H9 (cell line): ENCODE results near the gene ZFAND3. TPM values are rescaled to one million over a fixed set of nuclear protein-coding genes. Genes with fewer than 3 reads are reported as not detected.

Experiments
- DNase-seq: peaks from one replicate; pipeline ENCODE4 v3.0.0-alpha.2; 2017
- H2AFZ ChIP-seq: one replicate; pipeline ENCODE4 v1.6.1; 2013; ENCODE audit warnings: mild to moderate bottlenecking, low read length, control low read depth, moderate library complexity
- H2AK5ac ChIP-seq: 2 replicates; pipeline ENCODE4 v1.6.1; 2013; ENCODE audit warnings: low read length, control low read depth, mixed read lengths; ENCODE audit not compliant: insufficient read length
- H2BK120ac ChIP-seq: one replicate; pipeline ENCODE4 v1.6.1; 2013; ENCODE audit warnings: low read depth, mild to moderate bottlenecking, low read length, control low read depth, inconsistent platforms; ENCODE audit not compliant: poor library complexity, severe bottlenecking
- H2BK12ac ChIP-seq: 2 replicates; pipeline ENCODE4 v1.6.1; 2013; ENCODE audit warnings: low read length, control low read depth, mixed read lengths, low read depth; ENCODE audit not compliant: insufficient read length
- H2BK15ac ChIP-seq: 2 replicates; pipeline ENCODE4 v1.6.1; 2013; ENCODE audit warnings: low read depth, low read length, control low read depth
- H2BK20ac ChIP-seq: one replicate; pipeline ENCODE4 v1.6.1; 2013; ENCODE audit warnings: low read depth, mild to moderate bottlenecking, low read length, control low read depth, inconsistent platforms; ENCODE audit not compliant: poor library complexity, severe bottlenecking
- H2BK5ac ChIP-seq: 2 replicates; pipeline ENCODE4 v1.6.1; 2013; ENCODE audit warnings: low read length, control low read depth, mixed read lengths; ENCODE audit not compliant: insufficient read length
- H3K14ac ChIP-seq: 2 replicates; pipeline ENCODE4 v1.6.1; 2013; ENCODE audit warnings: low read length, control low read depth; ENCODE audit not compliant: insufficient read depth
- H3K18ac ChIP-seq: 2 replicates; pipeline ENCODE4 v1.6.1; 2013; ENCODE audit warnings: low read depth, mild to moderate bottlenecking, mixed read lengths, low read length, control low read depth; ENCODE audit not compliant: insufficient read length
- H3K23ac ChIP-seq: 2 replicates; pipeline ENCODE4 v1.6.1; 2013; ENCODE audit warnings: low read length, control low read depth, mixed read lengths, low read depth; ENCODE audit not compliant: insufficient read length
- H3K23me2 ChIP-seq: 2 replicates; pipeline ENCODE4 v1.6.1; 2013; ENCODE audit warnings: low read depth, mild to moderate bottlenecking, mixed read lengths, low read length, control low read depth; ENCODE audit not compliant: insufficient read length, poor library complexity, severe bottlenecking
- H3K27ac ChIP-seq: 2 replicates; pipeline ENCODE4 v1.5.1; 2013; ENCODE audit warnings: low read length, control low read depth, mixed read lengths, low read depth; ENCODE audit not compliant: insufficient read length
- H3K27me3 ChIP-seq: 2 replicates; pipeline ENCODE4 v1.6.1; 2013; ENCODE audit warnings: low read length, control low read depth, inconsistent platforms; ENCODE audit not compliant: insufficient read depth
- H3K4ac ChIP-seq: 2 replicates; pipeline ENCODE4 v1.6.1; 2013; ENCODE audit warnings: low read depth, mild to moderate bottlenecking, control low read depth, inconsistent platforms, low read length, moderate library complexity
- H3K4me1 ChIP-seq: 2 replicates; pipeline ENCODE4 v1.6.1; 2013; ENCODE audit warnings: low read length, control low read depth, inconsistent platforms; ENCODE audit not compliant: insufficient read depth
- H3K4me2 ChIP-seq: 2 replicates; pipeline ENCODE4 v1.6.1; 2013; ENCODE audit warnings: low read length, control low read depth, mixed read lengths; ENCODE audit not compliant: insufficient read length, insufficient read depth
- H3K56ac ChIP-seq: 2 replicates; pipeline ENCODE4 v1.6.1; 2013; ENCODE audit warnings: low read depth, mild to moderate bottlenecking, mixed read lengths, low read length, control low read depth; ENCODE audit not compliant: insufficient read length
- H3K79me1 ChIP-seq: 2 replicates; pipeline ENCODE4 v1.6.1; 2013; ENCODE audit warnings: low read depth, mild to moderate bottlenecking, moderate library complexity, low read length, control low read depth, inconsistent platforms; ENCODE audit not compliant: insufficient read depth, poor library complexity, severe bottlenecking
- H3K79me2 ChIP-seq: 2 replicates; pipeline ENCODE4 v1.6.1; 2013; ENCODE audit warnings: low read length, control low read depth, inconsistent platforms; ENCODE audit not compliant: insufficient read depth
- H3K9ac ChIP-seq: 2 replicates; pipeline ENCODE4 v1.6.1; 2013; ENCODE audit warnings: low read length, control low read depth, mixed read lengths; ENCODE audit not compliant: insufficient read length; ENCODE audit errors: extremely low read depth
- H3K9me3 ChIP-seq: one replicate; pipeline ENCODE4 v1.6.1; 2013; ENCODE audit warnings: low read depth, low read length, inconsistent platforms; ENCODE audit not compliant: control insufficient read depth
- H3T11ph ChIP-seq: one replicate; pipeline ENCODE4 v1.6.1; 2013; ENCODE audit warnings: mild to moderate bottlenecking, low read length, control low read depth, inconsistent platforms
- H4K20me1 ChIP-seq: one replicate; pipeline ENCODE4 v1.6.1; 2013; ENCODE audit not compliant: control insufficient read depth, insufficient read length, insufficient read depth
- H4K5ac ChIP-seq: 2 replicates; pipeline ENCODE4 v1.6.1; 2013; ENCODE audit warnings: low read depth, mild to moderate bottlenecking, mixed read lengths, low read length, control low read depth; ENCODE audit not compliant: insufficient read length
- H4K8ac ChIP-seq: replicated peaks from 2 replicates; pipeline ENCODE4 v1.6.1; 2013; ENCODE audit warnings: low read length, control low read depth, mixed read lengths, low read depth; ENCODE audit not compliant: insufficient read length
- H4K91ac ChIP-seq: 2 replicates; pipeline ENCODE4 v1.6.1; 2013; ENCODE audit warnings: low read depth, mild to moderate bottlenecking, moderate library complexity, mixed read lengths, low read length, control low read depth; ENCODE audit not compliant: insufficient read length
- H3K27ac Mint-ChIP-seq, 3 experiments: 2 replicates in 2 of 3; 3 replicates in 1 of 3; pipeline ENCODE4 v1.8.0; 2020 to 2021; ENCODE audit warnings: mixed read lengths in 3 of 3, mild to moderate bottlenecking in 1 of 3, moderate library complexity in 1 of 3
- H3K27me3 Mint-ChIP-seq: 2 replicates; pipeline ENCODE4 v1.8.0; 2021; ENCODE audit warnings: low read depth, mild to moderate bottlenecking, moderate library complexity, mixed read lengths
- H3K36me3 Mint-ChIP-seq, 3 experiments: 2 replicates in 2 of 3; 3 replicates in 1 of 3; pipeline ENCODE4 v1.8.0; 2020 to 2021; ENCODE audit warnings: low read depth in 3 of 3, mixed read lengths in 3 of 3; ENCODE audit not compliant: insufficient read depth in 1 of 3
- H3K4me1 Mint-ChIP-seq, 2 experiments: 2 replicates each; pipeline ENCODE4 v1.8.0; 2020; ENCODE audit warnings: mixed read lengths in 2 of 2
- H3K4me3 Mint-ChIP-seq, 2 experiments: 2 replicates in 1 of 2; 3 replicates in 1 of 2; pipeline ENCODE4 v1.8.0; 2020 to 2021; ENCODE audit warnings: mild to moderate bottlenecking in 2 of 2, mixed read lengths in 2 of 2, moderate library complexity in 1 of 2
- H3K9me3 Mint-ChIP-seq, 2 experiments: 2 replicates in 1 of 2; 3 replicates in 1 of 2; pipeline ENCODE4 v1.8.0; 2020; ENCODE audit warnings: mild to moderate bottlenecking in 2 of 2, mixed read lengths in 2 of 2, moderate library complexity in 1 of 2
- WGBS: extraction: QIAGEN DNeasy Blood & Tissue Kit; methylation state at CpG from one replicate; pipeline ENCODE4 v1.1.7; 2013; ENCODE audit warnings: missing lambda C conversion rate, low lambda C conversion rate, mixed read lengths; ENCODE audit not compliant: insufficient read length; ENCODE audit errors: extremely low coverage; 5-methylcytosine and 5-hydroxymethylcytosine counted together
- total RNA-seq: library from RNA; stranded (reverse); gene quantifications from 2 replicates; pipeline ENCODE4 v1.2.1, GENCODE V29; 2021
- TF ChIP-seq, protein P1 (sequence below): fragments of 200-600 bp; sonication (generic); conservative IDR thresholded peaks from 3 replicates; pipeline ENCODE4 v1.8.0; 2021; ENCODE audit warnings: antibody characterized with exemption, mild to moderate bottlenecking

Gene ZFAND3
- total RNA-seq, 1 experiment from 2014 or later = 57.7 TPM

DNA sequence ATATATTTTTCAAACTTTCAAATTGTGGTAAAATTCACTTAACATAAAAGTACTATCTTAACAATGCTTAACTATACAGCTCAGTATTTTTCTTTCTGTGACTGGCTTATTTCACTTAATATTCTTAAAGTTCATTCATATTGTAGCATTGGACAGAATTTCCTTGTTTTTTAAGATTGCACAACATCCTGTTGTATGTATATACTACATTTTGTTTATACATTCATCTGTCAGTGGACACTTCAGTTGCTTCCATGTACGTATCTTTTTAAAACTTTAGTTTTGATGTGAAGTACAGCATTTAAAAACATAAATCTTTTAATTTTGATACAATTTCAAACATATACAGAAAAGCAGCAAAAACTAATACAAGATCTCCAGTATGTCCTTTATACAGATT, 220.7 kb downstream of the ZFAND3 start:
- Histone ChIP-seq H4K20me1 (no peaks in the 10 kb centered on the region), H4K8ac (no peak overlapping the region), H3K9ac (no peak overlapping the region), H3T11ph (no peak overlapping the region), H3K23ac (no peak overlapping the region), H3K56ac (no peak overlapping the region), H2AFZ (no peak overlapping the region), H3K4ac (no peak overlapping the region), H3K4me1 (peaks cover 6% of the 10 kb centered on the region; the same call in 1 of the 2 replicates), H2BK5ac (no peak overlapping the region), H3K4me2 (no peak overlapping the region), H2AK5ac (no peak overlapping the region), H3K18ac (no peak overlapping the region), H2BK12ac (no peak overlapping the region), H4K91ac (no peak overlapping the region), H2BK15ac (no peak overlapping the region), H3K27me3 (no peaks in the 10 kb centered on the region), H4K5ac (no peak overlapping the region), H3K79me1 (no peaks in the 10 kb centered on the region), H2BK120ac (no peak overlapping the region), H2BK20ac (no peak overlapping the region), H3K9me3 (no peaks in the 10 kb centered on the region), H3K79me2 (no peaks in the 10 kb centered on the region), H3K27ac (no peak overlapping the region), H3K23me2 (no peaks in the 10 kb centered on the region), H3K14ac (no peak overlapping the region)
- peaks cover 12 to 13% of the 10 kb centered on the region in 2 experiments for H3K4me1 Mint-ChIP-seq
- no peak overlapping the region for H3K27ac Mint-ChIP-seq
- H3K9me3 Mint-ChIP-seq = no peaks in the 10 kb centered on the region; a peak in 1 of 5 replicates
- no peak overlapping the region for H3K4me3 Mint-ChIP-seq
- TF ChIP-seq, protein P1, sequence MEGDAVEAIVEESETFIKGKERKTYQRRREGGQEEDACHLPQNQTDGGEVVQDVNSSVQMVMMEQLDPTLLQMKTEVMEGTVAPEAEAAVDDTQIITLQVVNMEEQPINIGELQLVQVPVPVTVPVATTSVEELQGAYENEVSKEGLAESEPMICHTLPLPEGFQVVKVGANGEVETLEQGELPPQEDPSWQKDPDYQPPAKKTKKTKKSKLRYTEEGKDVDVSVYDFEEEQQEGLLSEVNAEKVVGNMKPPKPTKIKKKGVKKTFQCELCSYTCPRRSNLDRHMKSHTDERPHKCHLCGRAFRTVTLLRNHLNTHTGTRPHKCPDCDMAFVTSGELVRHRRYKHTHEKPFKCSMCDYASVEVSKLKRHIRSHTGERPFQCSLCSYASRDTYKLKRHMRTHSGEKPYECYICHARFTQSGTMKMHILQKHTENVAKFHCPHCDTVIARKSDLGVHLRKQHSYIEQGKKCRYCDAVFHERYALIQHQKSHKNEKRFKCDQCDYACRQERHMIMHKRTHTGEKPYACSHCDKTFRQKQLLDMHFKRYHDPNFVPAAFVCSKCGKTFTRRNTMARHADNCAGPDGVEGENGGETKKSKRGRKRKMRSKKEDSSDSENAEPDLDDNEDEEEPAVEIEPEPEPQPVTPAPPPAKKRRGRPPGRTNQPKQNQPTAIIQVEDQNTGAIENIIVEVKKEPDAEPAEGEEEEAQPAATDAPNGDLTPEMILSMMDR = no peak
- no peaks in the 10 kb centered on the region for H3K27me3 Mint-ChIP-seq
- DNase-seq = no peak
- WGBS = no CpG with 5 or more reads among the region's 1 CpG
- peaks cover 0 to 3% (median 0%) of the 10 kb centered on the region in 3 experiments; a peak in 1 of 7 replicates for H3K36me3 Mint-ChIP-seq
